Measurements from ENCODE around the gene CLCN1.

GRCh38 chr7:143361552-143362130, 45.7 kb downstream of the CLCN1 start:
- TF ChIP-seq CTCF (conservative IDR thresholded peaks at IDR 0.05) = no peak
- no peak for TF ChIP-seq ZFX (IDR thresholded peaks at IDR 0.05)

Data from C4-2B (cell line).